NCI-H1092 treated with DMSO at 0.1 percent for 48 hours (cell line): ENCODE data around the gene SNAI1.

Experiments
- DNase-seq: peaks from one replicate; lab custom pipeline; 2025; lab: John Stamatoyannopoulos, UW

The SNAI1 gene

DNA sequence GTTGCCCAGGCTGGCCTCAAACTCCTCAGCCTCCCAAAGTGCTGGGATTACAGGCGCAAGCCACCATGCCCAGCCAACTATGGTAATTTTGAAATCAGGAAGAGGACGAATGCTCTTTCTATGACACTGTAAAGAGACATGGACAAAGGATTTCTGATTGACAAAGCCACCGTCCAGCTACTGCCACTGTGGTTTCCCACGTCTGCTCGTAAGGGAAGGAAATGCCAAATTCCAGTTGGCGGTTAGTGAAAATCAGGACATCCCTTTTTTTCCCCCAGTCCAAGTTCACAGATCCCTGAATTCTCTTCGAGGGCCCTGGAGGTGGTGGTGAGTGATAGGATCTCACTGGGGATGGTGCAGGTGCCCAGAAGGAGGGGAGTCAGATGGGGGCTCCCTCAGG is 31.2 kb downstream of the SNAI1 start:
- no peak for DNase-seq

DNA sequence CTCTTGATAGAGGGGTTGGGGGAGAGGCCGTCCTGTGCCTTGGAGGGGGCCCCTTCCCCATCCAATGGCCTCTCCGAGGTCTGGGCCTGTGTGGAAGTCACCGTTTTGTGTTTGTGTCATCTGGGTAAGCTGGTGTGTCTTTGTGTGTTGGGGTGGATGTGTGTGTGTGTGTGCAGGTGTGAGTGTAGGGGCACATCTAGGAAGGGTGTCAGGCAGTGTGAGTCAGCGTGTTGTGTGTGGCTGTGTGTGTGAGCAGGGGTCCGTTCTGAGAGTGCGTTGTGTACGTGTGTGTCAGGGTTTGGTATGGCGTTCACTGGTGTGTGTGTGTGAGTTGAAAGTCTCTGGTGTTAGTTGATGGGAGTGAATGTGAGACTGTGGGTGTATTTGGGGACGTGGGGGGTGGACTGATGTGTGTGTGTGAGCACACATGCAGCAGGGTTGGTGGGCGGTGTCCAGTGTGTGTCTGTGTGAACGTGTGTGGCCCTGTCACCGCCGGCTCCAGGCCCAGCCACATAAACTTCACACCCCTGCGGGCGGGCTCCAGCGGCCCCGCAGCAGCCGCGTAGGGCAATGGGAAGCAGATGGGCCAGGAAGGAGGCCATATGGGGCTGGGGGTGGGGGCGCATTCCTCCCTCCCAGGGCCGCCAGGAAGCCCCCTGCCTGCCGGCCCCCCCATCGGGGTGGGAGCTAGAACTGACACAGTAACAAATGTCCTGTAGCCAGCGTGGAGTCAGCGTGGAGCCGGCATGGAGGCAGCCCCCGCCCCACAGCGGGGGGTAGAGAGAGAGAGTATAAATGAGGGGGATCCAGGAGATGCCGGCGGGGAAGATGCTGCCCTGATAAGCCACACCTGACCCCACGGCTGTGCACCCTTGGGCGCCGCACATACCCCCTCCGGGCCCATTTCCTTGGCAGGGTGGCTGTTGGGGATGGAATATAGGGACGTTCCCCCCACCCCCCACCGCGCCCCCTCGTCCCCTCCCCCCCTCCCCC is 32.1 kb downstream of the SNAI1 start:
- DNase-seq, result no peak

DNA sequence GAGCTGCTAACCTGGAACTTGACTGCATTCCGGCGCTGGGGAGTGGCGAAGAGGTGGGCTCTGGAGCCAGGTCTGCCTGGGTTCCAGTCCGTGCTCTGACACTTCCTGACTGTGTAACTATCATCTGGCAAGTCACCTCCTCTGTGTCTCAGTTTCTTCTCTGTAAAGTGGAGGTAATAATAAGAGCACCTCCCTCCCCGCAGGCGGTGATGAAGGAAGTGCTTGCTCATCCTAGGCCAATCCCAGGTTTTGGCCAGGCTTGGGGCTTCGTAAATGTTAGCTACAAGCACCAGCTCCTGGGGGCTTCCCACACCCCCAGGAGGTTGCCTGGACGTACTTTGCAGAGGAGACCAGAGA is 32.8 kb downstream of the SNAI1 start:
- DNase-seq, result no peak

DNA sequence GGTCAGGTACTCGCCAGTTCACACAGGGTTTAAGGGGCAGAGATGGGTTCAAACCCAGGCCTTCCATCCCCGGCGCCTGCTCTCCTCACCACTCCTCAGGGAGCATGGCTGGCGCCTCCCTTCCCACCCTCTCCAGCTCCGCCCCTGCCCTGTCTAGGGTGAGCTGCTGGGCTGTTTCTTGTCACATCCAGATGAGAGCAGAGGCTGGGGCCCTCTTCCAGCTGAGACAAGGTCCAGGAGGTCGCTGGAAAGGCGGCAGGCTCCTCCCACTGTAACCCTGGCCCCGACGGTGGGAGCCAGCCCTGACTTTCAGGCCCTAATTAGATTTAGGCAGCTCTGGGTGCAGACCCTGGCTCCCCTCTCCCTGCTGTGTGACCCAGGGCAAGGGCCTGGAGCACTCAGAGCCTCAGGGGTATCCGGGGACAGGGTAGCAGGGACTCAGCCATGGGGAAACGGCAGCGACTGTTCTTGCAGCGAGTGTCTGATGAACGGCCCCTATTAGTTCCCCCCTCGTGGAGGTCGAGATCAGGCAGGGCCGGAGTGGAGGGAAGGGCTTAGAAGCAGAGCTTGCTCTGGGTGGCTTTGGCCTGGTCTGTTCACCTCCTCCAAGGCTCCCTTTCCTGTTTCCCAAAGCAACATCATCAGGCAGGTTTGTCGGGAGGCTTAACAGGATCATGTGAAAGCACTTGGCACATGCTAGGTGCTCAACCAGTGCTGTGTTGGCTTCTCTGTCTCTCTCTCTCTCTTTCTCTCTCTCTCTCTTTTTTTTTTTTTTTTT is 33.4 kb downstream of the SNAI1 start:
- no peak for DNase-seq

DNA sequence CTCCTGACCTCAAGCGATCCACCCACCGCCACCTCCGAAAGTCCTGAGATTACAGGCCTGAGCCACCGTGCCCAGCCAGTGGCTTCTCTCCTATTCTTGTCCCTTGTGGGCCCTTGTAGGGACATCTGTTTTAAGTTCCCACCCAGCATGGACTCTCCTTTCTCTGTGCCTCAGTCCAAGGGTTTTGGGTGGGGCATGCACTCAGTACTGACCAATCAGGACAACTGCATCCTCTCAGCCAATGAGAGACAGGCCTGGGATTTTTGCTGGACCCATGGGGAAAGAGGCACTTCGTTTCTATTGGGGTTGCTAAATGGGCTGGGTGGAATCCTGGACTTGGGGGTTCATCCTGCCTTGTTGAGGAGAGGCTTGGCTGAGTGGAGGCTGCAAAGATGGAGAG is 34.4 kb downstream of the SNAI1 start:
- DNase-seq, result no peak

DNA sequence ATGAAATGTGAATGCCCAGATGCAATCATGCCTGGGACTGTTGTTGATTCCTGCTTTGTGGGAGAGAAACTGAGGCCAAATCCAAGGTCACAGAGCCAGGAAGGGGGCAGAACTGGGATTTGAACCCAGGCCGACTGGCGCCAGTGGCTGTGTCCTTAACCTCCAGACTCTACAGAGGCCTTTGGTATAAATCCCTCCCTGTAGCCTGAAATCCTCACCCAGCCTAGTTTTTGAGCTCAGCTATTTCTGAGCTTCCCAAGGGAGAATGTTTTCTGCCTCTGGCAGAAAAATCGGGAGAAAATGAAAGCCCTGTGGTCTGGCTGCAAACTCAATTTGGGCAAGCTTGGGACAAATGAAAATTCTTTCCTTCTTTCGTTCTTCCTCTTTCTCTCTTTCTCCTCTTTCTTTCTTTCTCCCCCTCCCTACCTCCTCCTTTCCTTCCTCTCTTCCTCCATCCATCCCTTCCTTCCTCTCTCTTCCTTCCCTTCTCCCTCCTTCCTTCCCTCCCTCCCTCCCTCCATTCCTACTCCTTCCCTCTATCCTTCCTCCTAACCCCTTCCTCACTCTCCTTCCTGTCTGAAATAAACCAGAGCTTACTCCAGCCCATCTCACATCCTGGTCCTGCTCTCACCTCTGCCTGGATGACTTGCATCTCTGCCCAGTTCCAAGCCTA is 34.9 kb downstream of the SNAI1 start:
- DNase-seq, result no peak

DNA sequence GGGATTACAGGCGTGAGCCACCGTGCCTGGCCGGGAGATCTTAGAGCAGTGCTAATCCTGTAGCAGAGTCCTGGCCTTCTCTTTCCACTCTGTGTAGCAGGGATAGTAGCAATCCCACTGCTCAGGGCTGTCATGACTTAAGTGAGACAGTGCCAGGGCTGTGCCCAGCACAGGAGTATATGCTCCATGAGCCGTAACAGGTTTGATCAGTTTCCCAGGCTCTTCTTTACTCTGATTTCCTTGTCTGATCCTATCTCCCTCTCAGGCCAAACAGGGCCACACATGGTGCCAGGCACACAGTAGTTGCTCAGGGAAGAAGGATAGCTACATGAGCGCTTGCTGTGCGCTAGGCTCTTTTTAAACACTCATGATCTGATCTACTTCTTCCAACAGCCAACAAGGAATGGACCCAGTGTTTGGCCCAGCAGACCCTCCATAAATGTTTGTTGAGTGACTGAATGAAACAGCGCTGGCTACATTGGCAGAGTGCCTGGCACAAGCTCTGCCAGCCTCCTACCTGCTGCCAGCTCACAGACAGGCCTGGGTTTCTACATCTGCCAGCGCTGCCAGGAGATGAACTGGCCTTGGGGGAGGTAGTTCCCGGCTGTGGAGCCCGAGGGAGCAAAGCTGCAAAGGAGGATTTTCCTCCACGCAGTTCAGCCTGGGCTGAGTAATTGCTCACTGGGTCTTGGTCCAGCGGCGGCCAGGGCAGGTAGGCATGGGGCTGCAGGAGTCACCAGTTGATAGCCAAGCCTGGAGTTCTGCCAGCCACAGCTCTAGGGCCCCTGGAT is 36.9 kb downstream of the SNAI1 start:
- no peak for DNase-seq

DNA sequence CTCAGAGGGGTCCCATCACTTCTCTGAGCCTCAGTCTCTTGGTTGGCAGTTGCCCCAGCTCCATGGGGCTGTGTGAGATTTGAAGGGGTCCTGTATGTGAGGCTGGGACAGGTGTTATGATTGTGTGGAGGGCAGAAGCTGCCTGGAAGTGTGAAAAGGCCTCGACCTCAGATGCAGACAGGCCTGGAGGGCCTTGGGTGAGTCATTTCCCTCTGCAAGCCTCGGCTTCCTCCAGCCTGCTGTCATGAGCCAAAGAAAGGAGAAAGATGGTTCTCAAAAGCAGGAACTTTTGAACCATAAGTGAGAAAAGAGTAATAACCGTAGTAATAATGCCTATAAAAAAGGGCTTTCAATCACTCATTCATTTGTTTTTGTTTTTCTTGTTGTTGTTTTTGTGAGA is 37.5 kb downstream of the SNAI1 start:
- DNase-seq, result no peak

DNA sequence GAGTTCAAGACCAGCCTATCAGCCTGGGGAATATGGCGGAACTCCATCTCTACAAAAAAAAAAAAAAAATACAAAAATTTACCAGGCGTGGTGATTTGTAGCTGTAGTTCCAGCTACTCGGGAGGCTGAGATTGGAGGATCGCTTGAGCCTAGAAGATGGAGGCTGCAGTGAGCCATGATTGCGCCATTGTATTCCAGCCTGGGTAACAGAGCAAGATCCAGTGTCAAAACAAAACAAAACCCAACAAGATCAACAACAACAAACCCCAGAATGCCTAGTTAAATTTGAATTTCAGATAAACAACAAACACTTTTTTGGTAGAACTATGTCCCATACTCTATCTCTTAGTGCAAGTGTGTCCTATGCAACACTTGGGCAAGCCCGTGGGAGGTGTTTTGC is 39.9 kb downstream of the SNAI1 start:
- no peak for DNase-seq

DNA sequence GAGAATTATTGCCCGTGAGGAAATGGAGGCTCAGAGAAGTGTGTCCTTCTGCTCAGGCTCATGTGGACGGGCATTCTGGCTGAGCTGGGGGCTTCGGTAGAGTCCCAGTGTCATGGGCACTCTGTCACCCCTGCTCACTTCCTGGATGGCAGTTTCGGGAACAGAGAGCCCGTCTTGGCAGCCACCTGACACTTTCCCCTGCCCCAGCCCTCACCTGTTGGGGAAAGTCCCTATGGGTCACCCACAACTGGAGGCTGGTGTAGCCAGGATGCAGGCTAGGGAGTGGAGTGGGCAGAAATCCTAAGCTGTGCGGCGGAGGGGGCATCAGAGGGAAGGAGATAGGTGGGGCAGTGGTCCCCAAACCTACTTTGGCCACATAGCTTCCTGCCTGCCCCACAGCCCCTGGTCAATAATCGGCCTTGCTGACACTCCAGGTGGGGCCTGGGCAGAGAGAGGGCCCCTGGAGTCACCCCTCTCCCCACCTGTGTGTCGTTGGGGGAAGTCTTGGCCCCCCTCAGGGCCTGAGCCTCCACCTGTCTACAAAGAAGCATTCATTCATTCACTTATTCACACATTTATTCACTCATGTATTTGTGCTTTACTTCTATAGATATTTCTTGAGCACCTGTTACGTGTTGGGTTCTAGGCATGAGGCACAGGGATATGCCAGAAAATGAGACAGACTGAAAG is 40.5 kb downstream of the SNAI1 start:
- no peak for DNase-seq

DNA sequence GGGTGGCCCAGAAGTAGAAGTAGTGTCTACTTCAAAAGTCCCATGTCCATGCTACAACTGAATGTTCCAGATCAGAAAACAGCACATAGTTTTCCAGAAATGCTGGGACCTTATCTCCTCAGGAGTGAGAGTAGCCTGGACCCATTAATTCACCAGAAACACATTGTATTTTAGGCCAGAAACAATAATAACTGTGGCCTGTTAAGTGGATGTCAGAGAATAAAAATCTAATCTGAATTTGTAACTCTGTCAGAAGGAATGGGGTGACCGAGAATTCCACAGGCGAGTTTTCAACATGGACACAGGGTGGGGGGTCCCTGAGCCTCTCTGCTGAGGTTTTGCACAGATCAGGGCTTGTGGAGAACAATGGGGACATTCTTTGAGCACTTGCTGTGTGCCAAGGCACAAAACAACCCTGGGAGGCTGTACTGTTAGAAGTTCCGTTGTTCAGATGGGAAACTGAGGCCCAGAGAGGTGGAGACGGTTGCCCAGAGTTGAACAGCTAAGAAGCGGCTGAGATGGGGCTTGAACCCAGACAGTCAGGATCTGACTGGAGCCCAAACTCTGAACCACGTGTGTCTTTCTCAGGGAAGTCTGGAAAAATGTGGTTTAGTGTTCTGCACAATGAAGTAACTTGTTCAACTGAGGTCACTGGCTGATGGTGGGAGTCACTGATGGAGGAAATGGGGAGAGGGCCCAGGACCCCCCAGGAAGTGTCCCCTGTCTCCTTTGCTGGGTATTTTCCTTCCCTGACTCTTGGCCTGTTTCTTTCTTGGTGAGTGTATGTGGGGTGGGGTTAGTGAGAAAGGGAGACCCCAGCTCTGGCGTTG is 44.2 kb downstream of the SNAI1 start:
- no peak for DNase-seq

DNA sequence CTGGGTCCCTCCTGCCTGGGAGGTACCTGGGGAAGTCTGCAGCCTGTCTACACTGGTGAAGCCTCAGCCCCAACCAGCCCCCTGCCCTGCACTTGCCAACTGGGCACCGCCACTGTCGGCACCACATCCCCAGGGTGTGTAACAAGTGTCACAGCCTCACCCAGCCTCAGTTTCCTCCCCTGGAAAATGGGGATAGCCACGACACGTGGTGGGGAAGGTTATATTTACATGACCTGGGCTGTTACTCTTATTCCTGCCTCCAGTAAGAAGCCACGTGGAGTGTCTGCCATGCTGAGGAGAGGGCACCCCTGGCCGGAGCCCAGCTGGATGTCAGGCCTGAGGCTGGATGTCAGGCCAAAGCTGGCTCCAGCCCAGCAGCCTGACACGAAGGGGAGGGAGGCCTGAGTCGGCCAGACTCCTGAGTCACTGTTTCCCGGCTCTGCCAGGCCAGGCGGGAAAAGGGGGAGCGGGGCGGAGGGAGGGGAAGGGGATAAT is 44.9 kb downstream of the SNAI1 start:
- no peak for DNase-seq

DNA sequence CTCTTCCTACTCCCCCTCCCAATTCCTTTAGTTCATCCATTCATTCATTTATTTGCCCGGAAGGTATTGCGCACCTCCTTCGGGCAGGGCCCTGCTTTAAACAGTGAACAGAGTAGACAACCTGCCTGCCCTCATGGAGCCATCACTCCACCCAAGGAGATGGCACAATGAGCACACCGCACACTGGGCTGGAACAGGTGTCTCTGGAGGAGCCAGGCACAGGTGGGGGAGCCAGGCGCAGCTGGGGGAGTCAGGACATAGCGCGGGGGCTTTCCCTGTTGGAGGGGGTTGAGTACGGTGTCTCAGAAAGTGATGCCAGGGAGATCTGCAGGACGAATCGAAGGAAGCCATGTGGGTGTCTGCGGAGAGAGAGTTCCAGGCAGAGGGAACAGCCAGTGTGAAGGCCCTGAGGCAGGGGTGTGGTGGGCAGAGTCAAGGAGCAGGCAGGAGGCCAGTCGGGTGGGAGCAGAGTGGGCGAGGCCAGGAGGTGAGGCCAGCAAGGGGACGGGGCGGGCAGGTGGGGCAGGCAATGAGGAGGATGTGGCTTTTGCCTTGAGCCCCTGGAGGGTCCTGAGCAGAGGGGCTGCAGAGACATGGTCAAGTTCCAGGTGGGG is 46.4 kb downstream of the SNAI1 start:
- no peak for DNase-seq

DNA sequence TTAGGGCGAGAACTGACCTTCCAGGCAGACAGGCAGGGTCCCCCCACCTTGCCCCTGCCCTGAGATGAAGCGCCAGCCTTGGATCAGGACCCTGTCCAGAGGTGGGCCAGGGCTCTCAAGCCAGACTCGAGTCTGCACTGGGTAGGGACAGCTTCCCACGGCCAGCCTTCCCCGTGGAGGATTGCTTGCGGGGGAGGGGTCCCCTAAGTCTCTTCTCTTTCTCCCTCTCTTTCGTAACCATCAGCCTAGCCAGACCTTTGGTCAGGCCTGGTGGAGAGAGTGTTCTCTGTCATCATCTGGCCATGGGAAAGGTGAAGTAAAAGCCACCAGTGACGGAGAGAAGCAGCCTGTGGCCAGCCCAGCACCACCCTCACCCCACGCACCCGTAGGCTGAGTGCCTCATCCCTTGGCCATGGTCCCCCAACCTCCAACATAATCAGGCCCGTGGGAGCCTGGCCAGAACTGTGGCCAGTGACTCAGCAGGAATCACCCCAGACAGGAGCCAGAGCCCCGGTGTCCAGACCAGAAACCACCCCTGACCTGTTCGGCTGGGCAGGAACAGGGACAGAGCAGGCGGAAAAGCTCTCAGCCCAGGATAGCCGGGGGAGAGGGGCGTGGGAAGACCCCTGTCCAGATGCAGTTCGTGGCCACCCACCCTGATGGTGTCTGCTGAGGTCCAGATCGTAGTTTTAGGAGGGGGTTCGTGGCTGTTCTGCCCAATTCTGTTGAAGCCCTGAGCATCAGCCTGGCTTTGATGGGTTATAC is 47.1 kb downstream of the SNAI1 start:
- DNase-seq, result no peak

DNA sequence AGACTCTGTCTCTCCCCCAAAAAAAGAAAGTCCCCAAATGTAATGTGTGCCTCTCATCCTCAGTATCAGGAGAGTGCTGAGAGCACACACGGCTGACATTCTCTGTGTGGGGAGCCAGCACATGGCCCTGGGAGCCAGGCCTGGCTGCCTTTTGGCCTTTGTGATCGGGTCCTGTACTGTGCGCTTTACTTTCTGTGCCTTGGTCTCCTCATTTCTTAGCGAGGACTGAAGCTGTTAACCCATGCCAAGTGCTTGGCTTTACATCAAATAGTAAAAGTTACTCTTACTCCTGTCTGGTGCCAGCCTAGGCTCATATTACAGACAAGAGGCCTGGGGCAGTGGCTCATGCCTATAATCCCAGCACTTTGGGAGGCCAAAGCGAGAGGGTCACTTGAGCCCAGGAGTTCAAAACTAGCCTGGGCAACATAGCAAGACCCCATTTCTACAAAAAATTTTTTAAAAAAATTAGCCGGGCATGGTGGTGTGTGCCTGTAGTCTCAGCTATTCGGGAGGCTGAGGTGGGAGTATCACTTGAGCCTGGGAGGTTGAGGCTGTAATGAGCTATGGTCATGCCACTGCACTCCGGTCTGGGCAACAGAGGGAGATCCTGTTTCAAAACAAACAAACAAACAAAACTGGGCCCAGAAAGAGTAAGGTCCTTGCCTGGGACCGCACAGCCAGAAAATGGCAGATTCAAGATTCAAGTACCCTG is 50.3 kb downstream of the SNAI1 start:
- no peak for DNase-seq

DNA sequence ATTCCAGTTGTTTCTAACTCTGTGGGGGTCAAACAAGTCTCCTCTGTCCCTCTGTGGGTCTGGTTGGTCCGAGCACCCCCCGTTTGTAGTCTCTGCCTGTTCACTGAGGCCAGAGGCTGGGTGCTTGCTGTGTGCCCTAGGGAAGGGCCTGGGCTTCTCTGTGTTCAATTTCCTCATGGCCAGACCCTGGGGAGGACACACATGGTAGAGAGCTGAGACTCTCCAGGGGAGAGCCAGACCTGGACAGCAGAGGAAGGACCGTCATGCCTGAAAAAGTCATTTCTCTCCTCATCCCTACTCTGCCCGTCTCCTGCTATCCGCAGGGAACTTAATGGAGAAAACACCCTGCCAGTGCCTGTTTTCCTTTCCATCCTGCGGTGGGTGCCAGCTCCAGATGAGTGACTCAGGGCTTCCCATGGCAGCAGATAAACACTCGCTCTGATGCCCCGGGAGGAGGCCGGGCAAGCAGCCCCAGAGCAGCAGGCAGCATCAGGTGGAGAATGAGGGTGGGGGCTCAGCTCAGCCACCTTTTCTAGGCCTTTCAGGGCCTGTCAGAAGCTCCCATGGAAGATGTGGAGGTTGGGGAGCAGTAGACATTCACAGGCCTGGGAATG is 51.9 kb downstream of the SNAI1 start:
- no peak for DNase-seq

DNA sequence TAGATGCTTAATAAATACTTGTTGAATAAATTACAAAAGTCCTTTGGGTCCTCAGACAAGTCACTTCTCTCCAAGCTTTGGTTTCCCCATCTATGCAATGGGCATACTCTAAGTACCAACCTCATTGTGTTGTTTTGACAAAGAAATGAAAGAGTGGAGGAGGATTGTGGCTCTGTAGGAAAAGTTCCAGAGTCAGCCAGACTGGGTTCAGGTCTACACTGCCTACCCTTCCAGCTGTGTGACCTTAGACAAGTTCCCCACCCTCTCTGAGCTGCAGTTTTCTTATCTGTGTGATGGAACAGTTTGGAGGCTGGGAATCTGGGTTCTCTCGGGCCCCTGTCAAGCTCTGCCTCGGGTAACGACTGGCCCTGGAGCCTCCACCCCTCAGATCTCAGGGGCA is 53.9 kb downstream of the SNAI1 start:
- no peak for DNase-seq

DNA sequence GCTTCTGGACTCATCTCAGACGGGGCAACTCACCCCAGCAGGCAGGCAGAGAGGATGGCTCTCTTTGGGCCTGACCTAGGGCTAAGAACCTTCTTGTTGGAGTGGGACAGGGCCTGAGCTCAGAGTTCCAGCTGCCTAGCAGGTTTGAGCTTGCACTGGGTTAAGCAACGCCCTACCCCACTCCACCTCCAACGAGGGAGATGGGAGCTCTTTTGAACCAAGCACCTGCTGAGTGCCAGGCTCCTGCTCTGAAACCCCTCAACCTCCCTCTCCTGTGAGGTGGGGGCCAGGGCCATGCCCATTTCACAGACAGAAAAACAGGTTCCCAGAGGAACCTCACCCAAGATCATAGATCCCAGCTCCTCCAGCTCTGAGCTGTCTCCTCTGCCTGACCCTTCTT is 54.3 kb downstream of the SNAI1 start:
- no peak for DNase-seq
